Activated CD8-positive, alpha-beta memory T cell treated with anti-CD3 and anti-CD28 coated beads for 24 hours (primary cell): ENCODE results near the gene FBXL17.

Experiments used
- DNase-seq: peaks from one replicate; pipeline ENCODE4 v3.0.0-alpha.2; 2020

The FBXL17 gene

GRCh38 chr5:107980923-107981692 is 400.8 kb downstream of the FBXL17 start:
- no peak for DNase-seq

GRCh38 chr5:107979900-107980299 is 402.0 kb downstream of the FBXL17 start:
- DNase-seq, result no peak

- no peak for DNase-seq
Measured at GRCh38 chr5:107979291-107979690, 402.6 kb downstream of the FBXL17 start.

GRCh38 chr5:107977550-107978071 is 404.3 kb downstream of the FBXL17 start:
- DNase-seq, result no peak

GRCh38 chr5:107975568-107975967 is 406.3 kb downstream of the FBXL17 start:
- DNase-seq, result no peak

- DNase-seq, result no peak
Measured at GRCh38 chr5:107971846-107972245, 410.1 kb downstream of the FBXL17 start.

- no peak for DNase-seq
Measured at GRCh38 chr5:107969847-107970246, 412.1 kb downstream of the FBXL17 start.

- DNase-seq, result no peak
Measured at GRCh38 chr5:107968998-107969397, 412.9 kb downstream of the FBXL17 start.

- no peak for DNase-seq
Measured at GRCh38 chr5:107968406-107968843, 413.5 kb downstream of the FBXL17 start.

GRCh38 chr5:107966201-107966600 is 415.7 kb downstream of the FBXL17 start:
- DNase-seq, result no peak

GRCh38 chr5:107964722-107965121 is 417.2 kb downstream of the FBXL17 start:
- DNase-seq, result no peak

GRCh38 chr5:107959573-107960279 is 422.2 kb downstream of the FBXL17 start:
- no peak for DNase-seq

GRCh38 chr5:107958861-107959260 is 423.0 kb downstream of the FBXL17 start:
- no peak for DNase-seq

- no peak for DNase-seq
Measured at GRCh38 chr5:107958432-107958831, 423.5 kb downstream of the FBXL17 start.

GRCh38 chr5:107957051-107957450 is 424.8 kb downstream of the FBXL17 start:
- no peak for DNase-seq

GRCh38 chr5:107955321-107955720 is 426.6 kb downstream of the FBXL17 start:
- DNase-seq, result no peak

- DNase-seq, result no peak
Measured at GRCh38 chr5:107954254-107954653, 427.6 kb downstream of the FBXL17 start.

- DNase-seq, result no peak
Measured at GRCh38 chr5:107952450-107952849, 429.4 kb downstream of the FBXL17 start.

- no peak for DNase-seq
Measured at GRCh38 chr5:107951309-107951708, 430.6 kb downstream of the FBXL17 start.

- DNase-seq, result no peak
Measured at GRCh38 chr5:107950776-107951175, 431.1 kb downstream of the FBXL17 start.

GRCh38 chr5:107949688-107950341 is 432.1 kb downstream of the FBXL17 start:
- no peak for DNase-seq

- no peak for DNase-seq
Measured at GRCh38 chr5:107948377-107948776, 433.5 kb downstream of the FBXL17 start.

GRCh38 chr5:107945061-107945460 is 436.8 kb downstream of the FBXL17 start:
- DNase-seq, result no peak

- no peak for DNase-seq
Measured at GRCh38 chr5:107943923-107944322, 438.0 kb downstream of the FBXL17 start.
